ENCODE data around the gene MT1A.

The MT1A gene
- long read RNA-seq = 0 reads

GRCh38 chr16:56637814-56638750, at the start of gene MT1A:
MT1A (plus strand) TSS chr16:56638666; CDS start chr16:56638739, 73 bp downstream.
- Histone ChIP-seq H3K27ac (replicated peaks) (no peak within 1 kb of the TSS), H3K27me3 (ENCODE audit: insufficient read depth, poor library complexity, severe bottlenecking) (peaks cover 66% of the 10 kb centered on the region), H3K4me3 (replicated peaks; ENCODE audit: insufficient read depth, low read length) (no peak within 1 kb of the TSS)
- no peak for TF ChIP-seq GABPA (IDR thresholded peaks at IDR 0.05; ENCODE audit: low read depth)
- DNase-seq (ENCODE audit: low read depth in 1 of 2, low spot score in 1 of 2) = no peak

DNA sequence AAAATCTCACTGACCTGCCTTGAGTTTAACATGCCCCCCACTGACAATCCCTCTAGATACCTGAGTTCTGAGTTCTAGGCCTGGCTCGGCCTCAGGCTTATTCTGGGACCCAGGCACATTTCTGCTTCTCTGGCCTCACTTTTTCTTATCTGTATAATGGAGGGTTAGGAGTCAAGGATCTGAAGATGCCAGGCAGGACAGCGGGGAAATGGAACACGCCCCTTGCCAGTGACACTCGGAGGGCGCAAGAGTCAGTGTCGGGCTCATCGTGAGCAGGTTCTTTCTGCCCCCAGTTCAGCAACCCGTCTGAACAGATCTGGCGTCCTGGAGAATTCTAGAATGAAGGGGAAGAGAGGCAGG, 49.7 kb upstream of the MT1A start:
- Histone ChIP-seq H3K27ac (replicated peaks) (no peak overlapping the region), H3K27me3 (ENCODE audit: insufficient read depth, poor library complexity, severe bottlenecking) (peaks cover 12% of the 10 kb centered on the region), H3K4me3 (replicated peaks; ENCODE audit: insufficient read depth, low read length) (no peak overlapping the region)
- no peak for DNase-seq (ENCODE audit: low read depth in 1 of 2, low spot score in 1 of 2)
- TF ChIP-seq, protein P1, sequence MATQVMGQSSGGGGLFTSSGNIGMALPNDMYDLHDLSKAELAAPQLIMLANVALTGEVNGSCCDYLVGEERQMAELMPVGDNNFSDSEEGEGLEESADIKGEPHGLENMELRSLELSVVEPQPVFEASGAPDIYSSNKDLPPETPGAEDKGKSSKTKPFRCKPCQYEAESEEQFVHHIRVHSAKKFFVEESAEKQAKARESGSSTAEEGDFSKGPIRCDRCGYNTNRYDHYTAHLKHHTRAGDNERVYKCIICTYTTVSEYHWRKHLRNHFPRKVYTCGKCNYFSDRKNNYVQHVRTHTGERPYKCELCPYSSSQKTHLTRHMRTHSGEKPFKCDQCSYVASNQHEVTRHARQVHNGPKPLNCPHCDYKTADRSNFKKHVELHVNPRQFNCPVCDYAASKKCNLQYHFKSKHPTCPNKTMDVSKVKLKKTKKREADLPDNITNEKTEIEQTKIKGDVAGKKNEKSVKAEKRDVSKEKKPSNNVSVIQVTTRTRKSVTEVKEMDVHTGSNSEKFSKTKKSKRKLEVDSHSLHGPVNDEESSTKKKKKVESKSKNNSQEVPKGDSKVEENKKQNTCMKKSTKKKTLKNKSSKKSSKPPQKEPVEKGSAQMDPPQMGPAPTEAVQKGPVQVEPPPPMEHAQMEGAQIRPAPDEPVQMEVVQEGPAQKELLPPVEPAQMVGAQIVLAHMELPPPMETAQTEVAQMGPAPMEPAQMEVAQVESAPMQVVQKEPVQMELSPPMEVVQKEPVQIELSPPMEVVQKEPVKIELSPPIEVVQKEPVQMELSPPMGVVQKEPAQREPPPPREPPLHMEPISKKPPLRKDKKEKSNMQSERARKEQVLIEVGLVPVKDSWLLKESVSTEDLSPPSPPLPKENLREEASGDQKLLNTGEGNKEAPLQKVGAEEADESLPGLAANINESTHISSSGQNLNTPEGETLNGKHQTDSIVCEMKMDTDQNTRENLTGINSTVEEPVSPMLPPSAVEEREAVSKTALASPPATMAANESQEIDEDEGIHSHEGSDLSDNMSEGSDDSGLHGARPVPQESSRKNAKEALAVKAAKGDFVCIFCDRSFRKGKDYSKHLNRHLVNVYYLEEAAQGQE (IDR thresholded peaks at IDR 0.05; ENCODE audit: insufficient replicate concordance, low read depth) = no peak
- TF ChIP-seq, protein P2, sequence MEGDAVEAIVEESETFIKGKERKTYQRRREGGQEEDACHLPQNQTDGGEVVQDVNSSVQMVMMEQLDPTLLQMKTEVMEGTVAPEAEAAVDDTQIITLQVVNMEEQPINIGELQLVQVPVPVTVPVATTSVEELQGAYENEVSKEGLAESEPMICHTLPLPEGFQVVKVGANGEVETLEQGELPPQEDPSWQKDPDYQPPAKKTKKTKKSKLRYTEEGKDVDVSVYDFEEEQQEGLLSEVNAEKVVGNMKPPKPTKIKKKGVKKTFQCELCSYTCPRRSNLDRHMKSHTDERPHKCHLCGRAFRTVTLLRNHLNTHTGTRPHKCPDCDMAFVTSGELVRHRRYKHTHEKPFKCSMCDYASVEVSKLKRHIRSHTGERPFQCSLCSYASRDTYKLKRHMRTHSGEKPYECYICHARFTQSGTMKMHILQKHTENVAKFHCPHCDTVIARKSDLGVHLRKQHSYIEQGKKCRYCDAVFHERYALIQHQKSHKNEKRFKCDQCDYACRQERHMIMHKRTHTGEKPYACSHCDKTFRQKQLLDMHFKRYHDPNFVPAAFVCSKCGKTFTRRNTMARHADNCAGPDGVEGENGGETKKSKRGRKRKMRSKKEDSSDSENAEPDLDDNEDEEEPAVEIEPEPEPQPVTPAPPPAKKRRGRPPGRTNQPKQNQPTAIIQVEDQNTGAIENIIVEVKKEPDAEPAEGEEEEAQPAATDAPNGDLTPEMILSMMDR (IDR thresholded peaks at IDR 0.05; ENCODE audit: insufficient read depth, low read length) = no peak
- TF ChIP-seq POLR2AphosphoS5 (IDR thresholded peaks at IDR 0.05; ENCODE audit: low read depth) = no peak

GRCh38 chr16:56589141-56590039, 49.1 kb upstream of the MT1A start, which contains the start of gene MT3:
MT3 (plus strand) TSS chr16:56589528; CDS start chr16:56589591, 63 bp downstream.
- H3K27me3 ChIP-seq (ENCODE audit: insufficient read depth, poor library complexity, severe bottlenecking) = peaks cover 12% of the 10 kb centered on the region
- DNase-seq (ENCODE audit: low read depth in 1 of 2, low spot score in 1 of 2) = no peak

More at GRCh38 chr16:56589141-56590039, 49.1 kb upstream of the MT1A start, which contains the start of gene MT3:
- no peak within 1 kb of the TSS for H3K27ac ChIP-seq (replicated peaks)
- 0 out of 2 replicates have a peak within 1 kb of the TSS, but pooled peaks have one; percentile 1 for H3K4me3 ChIP-seq (replicated peaks; ENCODE audit: insufficient read depth, low read length)
- TF ChIP-seq, protein P2 (IDR thresholded peaks at IDR 0.05; ENCODE audit: insufficient read depth, low read length) = no peak
- TF ChIP-seq POLR2AphosphoS5 (IDR thresholded peaks at IDR 0.05; ENCODE audit: low read depth) (no peak), SPI1 (IDR thresholded peaks at IDR 0.05; ENCODE audit: borderline replicate concordance, low read depth) (no peak), GABPA (IDR thresholded peaks at IDR 0.05; ENCODE audit: low read depth) (no peak)
- TF ChIP-seq, protein P1 (IDR thresholded peaks at IDR 0.05; ENCODE audit: insufficient replicate concordance, low read depth) = no peak
